H9 (cell line): ENCODE data around the gene SMTNL2. TPM values are rescaled to one million over a fixed set of nuclear protein-coding genes. Genes with fewer than 3 reads are reported as not detected.

ENCODE experiments used
- DNase-seq: peaks from one replicate; pipeline ENCODE4 v3.0.0-alpha.2; 2017
- H2AFZ ChIP-seq: one replicate; pipeline ENCODE4 v1.6.1; 2013; ENCODE audit warnings: mild to moderate bottlenecking, low read length, control low read depth, moderate library complexity
- H2AK5ac ChIP-seq: 2 replicates; pipeline ENCODE4 v1.6.1; 2013; ENCODE audit warnings: low read length, control low read depth, mixed read lengths; ENCODE audit not compliant: insufficient read length
- H2BK120ac ChIP-seq: one replicate; pipeline ENCODE4 v1.6.1; 2013; ENCODE audit warnings: low read depth, mild to moderate bottlenecking, low read length, control low read depth, inconsistent platforms; ENCODE audit not compliant: poor library complexity, severe bottlenecking
- H2BK12ac ChIP-seq: 2 replicates; pipeline ENCODE4 v1.6.1; 2013; ENCODE audit warnings: low read length, control low read depth, mixed read lengths, low read depth; ENCODE audit not compliant: insufficient read length
- H2BK15ac ChIP-seq: 2 replicates; pipeline ENCODE4 v1.6.1; 2013; ENCODE audit warnings: low read depth, low read length, control low read depth
- H2BK20ac ChIP-seq: one replicate; pipeline ENCODE4 v1.6.1; 2013; ENCODE audit warnings: low read depth, mild to moderate bottlenecking, low read length, control low read depth, inconsistent platforms; ENCODE audit not compliant: poor library complexity, severe bottlenecking
- H2BK5ac ChIP-seq: 2 replicates; pipeline ENCODE4 v1.6.1; 2013; ENCODE audit warnings: low read length, control low read depth, mixed read lengths; ENCODE audit not compliant: insufficient read length
- H3K14ac ChIP-seq: 2 replicates; pipeline ENCODE4 v1.6.1; 2013; ENCODE audit warnings: low read length, control low read depth; ENCODE audit not compliant: insufficient read depth
- H3K18ac ChIP-seq: 2 replicates; pipeline ENCODE4 v1.6.1; 2013; ENCODE audit warnings: low read depth, mild to moderate bottlenecking, mixed read lengths, low read length, control low read depth; ENCODE audit not compliant: insufficient read length
- H3K23ac ChIP-seq: 2 replicates; pipeline ENCODE4 v1.6.1; 2013; ENCODE audit warnings: low read length, control low read depth, mixed read lengths, low read depth; ENCODE audit not compliant: insufficient read length
- H3K23me2 ChIP-seq: 2 replicates; pipeline ENCODE4 v1.6.1; 2013; ENCODE audit warnings: low read depth, mild to moderate bottlenecking, mixed read lengths, low read length, control low read depth; ENCODE audit not compliant: insufficient read length, poor library complexity, severe bottlenecking
- H3K27ac ChIP-seq: 2 replicates; pipeline ENCODE4 v1.5.1; 2013; ENCODE audit warnings: low read length, control low read depth, mixed read lengths, low read depth; ENCODE audit not compliant: insufficient read length
- H3K27me3 ChIP-seq: 2 replicates; pipeline ENCODE4 v1.6.1; 2013; ENCODE audit warnings: low read length, control low read depth, inconsistent platforms; ENCODE audit not compliant: insufficient read depth
- H3K4ac ChIP-seq: 2 replicates; pipeline ENCODE4 v1.6.1; 2013; ENCODE audit warnings: low read depth, mild to moderate bottlenecking, control low read depth, inconsistent platforms, low read length, moderate library complexity
- H3K4me1 ChIP-seq: 2 replicates; pipeline ENCODE4 v1.6.1; 2013; ENCODE audit warnings: low read length, control low read depth, inconsistent platforms; ENCODE audit not compliant: insufficient read depth
- H3K4me2 ChIP-seq: 2 replicates; pipeline ENCODE4 v1.6.1; 2013; ENCODE audit warnings: low read length, control low read depth, mixed read lengths; ENCODE audit not compliant: insufficient read length, insufficient read depth
- H3K56ac ChIP-seq: 2 replicates; pipeline ENCODE4 v1.6.1; 2013; ENCODE audit warnings: low read depth, mild to moderate bottlenecking, mixed read lengths, low read length, control low read depth; ENCODE audit not compliant: insufficient read length
- H3K79me1 ChIP-seq: 2 replicates; pipeline ENCODE4 v1.6.1; 2013; ENCODE audit warnings: low read depth, mild to moderate bottlenecking, moderate library complexity, low read length, control low read depth, inconsistent platforms; ENCODE audit not compliant: insufficient read depth, poor library complexity, severe bottlenecking
- H3K79me2 ChIP-seq: 2 replicates; pipeline ENCODE4 v1.6.1; 2013; ENCODE audit warnings: low read length, control low read depth, inconsistent platforms; ENCODE audit not compliant: insufficient read depth
- H3K9ac ChIP-seq: 2 replicates; pipeline ENCODE4 v1.6.1; 2013; ENCODE audit warnings: low read length, control low read depth, mixed read lengths; ENCODE audit not compliant: insufficient read length; ENCODE audit errors: extremely low read depth
- H3K9me3 ChIP-seq: one replicate; pipeline ENCODE4 v1.6.1; 2013; ENCODE audit warnings: low read depth, low read length, inconsistent platforms; ENCODE audit not compliant: control insufficient read depth
- H3T11ph ChIP-seq: one replicate; pipeline ENCODE4 v1.6.1; 2013; ENCODE audit warnings: mild to moderate bottlenecking, low read length, control low read depth, inconsistent platforms
- H4K20me1 ChIP-seq: one replicate; pipeline ENCODE4 v1.6.1; 2013; ENCODE audit not compliant: control insufficient read depth, insufficient read length, insufficient read depth
- H4K5ac ChIP-seq: 2 replicates; pipeline ENCODE4 v1.6.1; 2013; ENCODE audit warnings: low read depth, mild to moderate bottlenecking, mixed read lengths, low read length, control low read depth; ENCODE audit not compliant: insufficient read length
- H4K8ac ChIP-seq: replicated peaks from 2 replicates; pipeline ENCODE4 v1.6.1; 2013; ENCODE audit warnings: low read length, control low read depth, mixed read lengths, low read depth; ENCODE audit not compliant: insufficient read length
- H4K91ac ChIP-seq: 2 replicates; pipeline ENCODE4 v1.6.1; 2013; ENCODE audit warnings: low read depth, mild to moderate bottlenecking, moderate library complexity, mixed read lengths, low read length, control low read depth; ENCODE audit not compliant: insufficient read length
- H3K27ac Mint-ChIP-seq, 3 experiments: 2 replicates in 2 of 3; 3 replicates in 1 of 3; pipeline ENCODE4 v1.8.0; 2020 to 2021; ENCODE audit warnings: mixed read lengths in 3 of 3, mild to moderate bottlenecking in 1 of 3, moderate library complexity in 1 of 3
- H3K27me3 Mint-ChIP-seq: 2 replicates; pipeline ENCODE4 v1.8.0; 2021; ENCODE audit warnings: low read depth, mild to moderate bottlenecking, moderate library complexity, mixed read lengths
- H3K36me3 Mint-ChIP-seq, 3 experiments: 2 replicates in 2 of 3; 3 replicates in 1 of 3; pipeline ENCODE4 v1.8.0; 2020 to 2021; ENCODE audit warnings: low read depth in 3 of 3, mixed read lengths in 3 of 3; ENCODE audit not compliant: insufficient read depth in 1 of 3
- H3K4me1 Mint-ChIP-seq, 2 experiments: 2 replicates each; pipeline ENCODE4 v1.8.0; 2020; ENCODE audit warnings: mixed read lengths in 2 of 2
- H3K4me3 Mint-ChIP-seq, 2 experiments: 2 replicates in 1 of 2; 3 replicates in 1 of 2; pipeline ENCODE4 v1.8.0; 2020 to 2021; ENCODE audit warnings: mild to moderate bottlenecking in 2 of 2, mixed read lengths in 2 of 2, moderate library complexity in 1 of 2
- H3K9me3 Mint-ChIP-seq, 2 experiments: 2 replicates in 1 of 2; 3 replicates in 1 of 2; pipeline ENCODE4 v1.8.0; 2020; ENCODE audit warnings: mild to moderate bottlenecking in 2 of 2, mixed read lengths in 2 of 2, moderate library complexity in 1 of 2
- WGBS: extraction: QIAGEN DNeasy Blood & Tissue Kit; methylation state at CpG from one replicate; pipeline ENCODE4 v1.1.7; 2013; ENCODE audit warnings: missing lambda C conversion rate, low lambda C conversion rate, mixed read lengths; ENCODE audit not compliant: insufficient read length; ENCODE audit errors: extremely low coverage; 5-methylcytosine and 5-hydroxymethylcytosine counted together
- total RNA-seq: library from RNA; stranded (reverse); gene quantifications from 2 replicates; pipeline ENCODE4 v1.2.1, GENCODE V29; 2021
- TF ChIP-seq, protein P1 (sequence below): fragments of 200-600 bp; sonication (generic); conservative IDR thresholded peaks from 3 replicates; pipeline ENCODE4 v1.8.0; 2021; ENCODE audit warnings: antibody characterized with exemption, mild to moderate bottlenecking

SMTNL2 gene
- total RNA-seq, 1 experiment from 2014 or later: 0.77 TPM

DNA sequence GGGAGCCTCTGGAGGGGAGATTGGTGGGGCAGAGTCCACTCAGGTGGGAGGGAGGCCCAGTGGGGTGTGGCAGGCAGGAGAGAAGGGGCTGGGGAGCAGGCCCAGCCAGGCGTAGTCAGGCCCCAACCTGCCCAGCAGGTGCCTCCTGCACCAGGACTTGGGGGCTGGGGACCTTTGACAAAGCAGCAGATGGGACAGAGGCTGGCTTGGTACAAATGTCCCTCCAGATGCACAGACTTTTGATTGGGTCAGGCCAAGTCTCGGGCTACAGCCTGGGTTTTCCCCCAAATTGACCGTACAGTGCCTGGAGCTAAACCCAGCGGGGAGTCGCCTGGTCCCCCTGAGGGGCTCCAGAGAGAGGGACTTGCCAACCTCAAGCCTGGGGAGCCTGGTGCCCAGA is 24.4 kb upstream of the SMTNL2 start:
- H3K4me2 ChIP-seq: no peak overlapping the region

More for the DNA sequence above, 24.4 kb upstream of the SMTNL2 start:
- no peaks in the 10 kb centered on the region for H3K9me3 Mint-ChIP-seq
- peaks cover 10% of the 10 kb centered on the region; the same call in 1 of the 2 replicates for H3K27me3 Mint-ChIP-seq
- Histone ChIP-seq H2BK20ac (no peak overlapping the region), H2AK5ac (no peak overlapping the region), H3K56ac (no peak overlapping the region), H3K23me2 (peaks cover 1% of the 10 kb centered on the region), H2BK15ac (no peak overlapping the region), H3K23ac (no peak overlapping the region), H2BK12ac (no peak overlapping the region), H3K27ac (no peak overlapping the region), H3K14ac (no peak overlapping the region), H3K9me3 (no peaks in the 10 kb centered on the region), H3K79me2 (peaks cover under 1% of the 10 kb centered on the region; the same call in 1 of the 2 replicates), H3K9ac (no peak overlapping the region), H4K20me1 (no peaks in the 10 kb centered on the region), H4K8ac (no peak overlapping the region), H2BK120ac (no peak overlapping the region), H3K4me1 (peaks cover 4% of the 10 kb centered on the region; the same call in 1 of the 2 replicates), H4K5ac (no peak overlapping the region), H3K27me3 (no peaks in the 10 kb centered on the region), H3K79me1 (no peaks in the 10 kb centered on the region), H3K4ac (no peak overlapping the region), H3T11ph (no peak overlapping the region), H3K18ac (no peak overlapping the region), H2BK5ac (no peak overlapping the region), H4K91ac (no peak overlapping the region), H2AFZ (no peak overlapping the region)
- TF ChIP-seq, protein P1, sequence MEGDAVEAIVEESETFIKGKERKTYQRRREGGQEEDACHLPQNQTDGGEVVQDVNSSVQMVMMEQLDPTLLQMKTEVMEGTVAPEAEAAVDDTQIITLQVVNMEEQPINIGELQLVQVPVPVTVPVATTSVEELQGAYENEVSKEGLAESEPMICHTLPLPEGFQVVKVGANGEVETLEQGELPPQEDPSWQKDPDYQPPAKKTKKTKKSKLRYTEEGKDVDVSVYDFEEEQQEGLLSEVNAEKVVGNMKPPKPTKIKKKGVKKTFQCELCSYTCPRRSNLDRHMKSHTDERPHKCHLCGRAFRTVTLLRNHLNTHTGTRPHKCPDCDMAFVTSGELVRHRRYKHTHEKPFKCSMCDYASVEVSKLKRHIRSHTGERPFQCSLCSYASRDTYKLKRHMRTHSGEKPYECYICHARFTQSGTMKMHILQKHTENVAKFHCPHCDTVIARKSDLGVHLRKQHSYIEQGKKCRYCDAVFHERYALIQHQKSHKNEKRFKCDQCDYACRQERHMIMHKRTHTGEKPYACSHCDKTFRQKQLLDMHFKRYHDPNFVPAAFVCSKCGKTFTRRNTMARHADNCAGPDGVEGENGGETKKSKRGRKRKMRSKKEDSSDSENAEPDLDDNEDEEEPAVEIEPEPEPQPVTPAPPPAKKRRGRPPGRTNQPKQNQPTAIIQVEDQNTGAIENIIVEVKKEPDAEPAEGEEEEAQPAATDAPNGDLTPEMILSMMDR: no peak
- no peak overlapping the region for H3K4me3 Mint-ChIP-seq
- H3K36me3 Mint-ChIP-seq: peaks cover 0 to 3% (median 0%) of the 10 kb centered on the region in 3 experiments; a peak in 2 of 7 replicates
- peaks cover 21 to 27% of the 10 kb centered on the region in 2 experiments for H3K4me1 Mint-ChIP-seq
- no peak overlapping the region for H3K27ac Mint-ChIP-seq
- DNase-seq: no peak
- no CpG with 5 or more reads among the region's 5 CpGs for WGBS
